GM12801 (cell line): ENCODE data around the gene CAGE1.

Experiments used
- CTCF ChIP-seq: IDR thresholded peaks from one replicate; pipeline ENCODE4 v1.5.1; 2011; ENCODE audit warnings: control low read depth; ENCODE audit not compliant: insufficient read length; ENCODE audit errors: extremely low read depth

CAGE1 gene

GRCh38 chr6:7406743-7407142, 17.2 kb upstream of the CAGE1 start:
- no peak for TF ChIP-seq CTCF

GRCh38 chr6:7404546-7404945, 15.0 kb upstream of the CAGE1 start:
- TF ChIP-seq CTCF: no peak

- TF ChIP-seq CTCF: no peak
Measured at GRCh38 chr6:7402716-7403115, 13.2 kb upstream of the CAGE1 start.

DNA sequence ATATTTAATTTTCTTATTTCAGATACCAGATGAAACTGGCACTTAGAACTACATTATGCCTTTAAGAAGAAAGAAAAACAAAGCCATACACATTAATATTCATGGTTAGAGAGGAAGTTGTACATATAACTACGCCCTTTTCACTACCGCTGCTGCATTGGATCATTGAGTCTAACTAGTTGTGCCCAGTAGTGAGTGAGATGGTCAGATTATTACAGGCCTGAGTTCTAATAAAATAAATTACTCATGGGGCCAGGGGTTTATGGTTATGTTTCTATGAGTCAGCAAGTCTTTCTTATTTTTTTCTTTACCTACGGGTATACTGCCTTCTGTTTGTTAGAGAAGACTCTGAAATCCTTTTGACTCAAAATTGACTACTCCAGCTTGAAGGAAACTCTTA, 11.5 kb upstream of the CAGE1 start:
- no peak for TF ChIP-seq CTCF

DNA sequence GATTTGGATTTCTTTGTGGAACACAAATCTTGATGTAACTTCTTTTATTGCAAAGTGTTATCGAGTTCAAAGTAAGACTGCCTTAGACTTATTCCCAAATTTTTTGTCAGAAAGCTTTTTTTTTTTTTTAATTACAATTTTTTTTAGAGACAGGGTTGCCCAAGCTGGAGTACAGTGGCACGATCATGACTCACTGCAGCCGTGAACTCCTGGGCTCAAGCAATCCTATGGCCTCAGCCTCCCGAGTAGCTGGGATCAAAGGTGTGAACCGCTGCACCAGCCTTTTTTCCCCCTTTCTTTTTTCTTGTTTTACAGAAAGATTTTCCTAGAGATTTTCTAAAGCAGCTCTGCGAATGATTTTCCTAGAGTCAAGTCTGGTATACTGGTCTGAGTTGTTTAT, 2.9 kb upstream of the CAGE1 start:
- TF ChIP-seq CTCF: no peak

DNA sequence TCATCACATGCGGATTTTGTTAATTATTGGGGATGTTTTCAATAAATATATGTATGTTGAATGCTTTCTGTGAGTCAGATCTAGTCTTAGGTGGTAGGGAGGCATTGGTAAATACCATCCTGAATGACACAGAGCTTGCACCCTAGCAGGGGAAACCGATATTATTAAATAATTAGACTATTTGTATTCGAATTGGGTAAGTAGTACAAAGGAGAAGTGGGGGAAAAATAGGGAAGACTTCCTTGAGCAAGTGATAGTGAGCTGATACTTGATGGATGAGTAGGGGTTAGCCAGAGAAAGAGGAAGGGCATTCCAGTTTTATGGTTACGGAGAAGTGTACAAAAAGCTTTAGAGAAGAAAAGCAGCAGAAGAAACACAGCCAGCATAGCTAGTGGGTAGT, 1.6 kb upstream of the CAGE1 start:
- no peak for TF ChIP-seq CTCF

DNA sequence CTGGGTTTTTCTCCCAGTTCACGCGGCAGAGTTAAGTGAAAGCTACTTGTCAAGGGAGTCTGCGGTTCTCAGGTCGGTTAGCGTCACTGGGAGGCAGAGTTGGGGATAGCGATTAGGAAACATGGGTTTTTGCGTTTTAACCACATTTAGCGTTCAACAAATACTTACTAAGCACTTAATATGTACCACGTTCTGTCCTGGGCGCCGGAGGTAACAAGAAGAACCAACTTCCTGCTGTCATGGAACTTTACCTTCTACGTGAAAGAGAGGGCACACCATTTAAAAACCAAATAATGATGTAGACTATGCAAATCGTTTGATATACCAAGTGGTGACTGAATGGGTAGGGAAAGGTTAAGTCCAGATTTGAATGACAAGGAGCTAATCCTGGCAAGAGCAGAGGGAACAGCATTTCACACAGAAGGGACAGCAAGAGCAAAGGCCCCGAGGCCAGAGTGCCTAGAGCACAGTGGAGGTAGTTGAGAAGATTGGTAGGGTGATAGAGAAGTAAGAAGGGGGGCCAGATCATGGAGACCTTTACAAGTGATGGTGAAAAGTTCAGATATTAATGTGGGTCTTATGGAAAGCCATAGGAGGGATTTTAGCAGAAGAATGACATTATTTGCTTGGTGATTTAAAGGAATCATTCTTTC, 810 bp upstream of the CAGE1 start:
- no peak for TF ChIP-seq CTCF

GRCh38 chr6:7389162-7389450, 436 bp downstream of the CAGE1 start:
- no peak for TF ChIP-seq CTCF
